ENCODE results near the gene MYCBPAP. TPM values are rescaled to one million over a fixed set of nuclear protein-coding genes. Genes with fewer than 3 reads are reported as not detected.

Gene MYCBPAP
- total RNA-seq, 3 donors from 2014 or later, result 0.66 to 1.9 (median 1.3) TPM

- DNase-seq (ENCODE audit: low spot score in 2 of 2), result no peak
- intact Hi-C loops (cut with DNase I; ENCODE audit: low total_unique reads), result no loop called here
- Histone ChIP-seq H3K36me3 (no peaks in the 10 kb centered on the region), H3K27me3 (no peaks in the 10 kb centered on the region), H3K9me3 (no peaks in the 10 kb centered on the region), H3K4me3 (no peak overlapping the region), H3K4me1 (peaks cover 0 to 7% of the 10 kb centered on the region in 2 donors), H3K27ac (peak overlapping the region in 1 of 2 donors; percentile 93)
- TF ChIP-seq POLR2AphosphoS5 (IDR thresholded peaks at IDR 0.05) (no peak), POLR2A (IDR thresholded peaks at IDR 0.05) (no peak), CTCF (IDR thresholded peaks at IDR 0.05) (no peak)
These were observed 27.3 kb upstream of the MYCBPAP start for GRCh38 chr17:50480854-50481490.

GRCh38 chr17:50481648-50482047 is 26.6 kb upstream of the MYCBPAP start:
- Histone ChIP-seq H3K4me1 (peaks cover 0 to 7% of the 10 kb centered on the region in 2 donors), H3K27ac (peak overlapping the region; percentile 79 to 83), H3K27me3 (no peaks in the 10 kb centered on the region), H3K36me3 (no peaks in the 10 kb centered on the region), H3K9me3 (no peaks in the 10 kb centered on the region), H3K4me3 (no peak overlapping the region)
- intact Hi-C loops (cut with DNase I; ENCODE audit: low total_unique reads), result no loop called here
- TF ChIP-seq POLR2AphosphoS5 (IDR thresholded peaks at IDR 0.05) (no peak), CTCF (IDR thresholded peaks at IDR 0.05) (no peak), POLR2A (IDR thresholded peaks at IDR 0.05) (no peak)
- no peak for DNase-seq (ENCODE audit: low spot score in 2 of 2)

GRCh38 chr17:50482110-50482509 is 26.1 kb upstream of the MYCBPAP start:
- Histone ChIP-seq H3K4me1 (peaks cover 0 to 7% of the 10 kb centered on the region in 2 donors), H3K4me3 (no peak overlapping the region), H3K9me3 (no peaks in the 10 kb centered on the region), H3K36me3 (no peaks in the 10 kb centered on the region), H3K27ac (peak overlapping the region; percentile 79 to 83), H3K27me3 (no peaks in the 10 kb centered on the region)
- no peak for DNase-seq (ENCODE audit: low spot score in 2 of 2)
- intact Hi-C loops (cut with DNase I; ENCODE audit: low total_unique reads), result no loop called here
- TF ChIP-seq POLR2AphosphoS5 (IDR thresholded peaks at IDR 0.05), result no peak
- no peak for TF ChIP-seq CTCF (IDR thresholded peaks at IDR 0.05)
- no peak for TF ChIP-seq POLR2A (IDR thresholded peaks at IDR 0.05)

GRCh38 chr17:50482516-50482915 is 25.7 kb upstream of the MYCBPAP start:
- intact Hi-C loops (cut with DNase I; ENCODE audit: low total_unique reads), result no loop called here
- DNase-seq (ENCODE audit: low spot score in 2 of 2), result peak; percentile 96 to 98
- peaks cover 0 to 7% of the 10 kb centered on the region in 2 donors for H3K4me1 ChIP-seq
- no peaks in the 10 kb centered on the region for H3K9me3 ChIP-seq
- peak overlapping the region; percentile 79 to 83 for H3K27ac ChIP-seq
- no peak overlapping the region for H3K4me3 ChIP-seq
- no peaks in the 10 kb centered on the region for H3K27me3 ChIP-seq
- no peaks in the 10 kb centered on the region for H3K36me3 ChIP-seq
- TF ChIP-seq POLR2AphosphoS5 (IDR thresholded peaks at IDR 0.05), result peak; percentile 90 to 94 (median 92)
- TF ChIP-seq POLR2A (IDR thresholded peaks at IDR 0.05), result no peak
- peak; percentile 86 to 95 (median 95) for TF ChIP-seq CTCF (IDR thresholded peaks at IDR 0.05)

GRCh38 chr17:50483266-50483665 is 25.0 kb upstream of the MYCBPAP start:
- H3K27ac ChIP-seq, result peak overlapping the region; percentile 83 to 90
- no peak overlapping the region for H3K4me3 ChIP-seq
- peaks cover 0 to 7% of the 10 kb centered on the region in 2 donors for H3K4me1 ChIP-seq
- no peaks in the 10 kb centered on the region for H3K27me3 ChIP-seq
- no peaks in the 10 kb centered on the region for H3K36me3 ChIP-seq
- intact Hi-C loops (cut with DNase I; ENCODE audit: low total_unique reads), result no loop called here
- TF ChIP-seq POLR2AphosphoS5 (IDR thresholded peaks at IDR 0.05) (no peak), POLR2A (IDR thresholded peaks at IDR 0.05) (no peak), CTCF (IDR thresholded peaks at IDR 0.05) (no peak)
- no peak for DNase-seq (ENCODE audit: low spot score in 2 of 2)
- no peaks in the 10 kb centered on the region for H3K9me3 ChIP-seq
